Esophagus (tissue), 2 donors: Measurements from ENCODE around the gene BTG1. TPM values are rescaled to one million over a fixed set of nuclear protein-coding genes. Genes with fewer than 3 reads are reported as not detected.

Experiments
- H3K27ac ChIP-seq, 2 donors: one replicate each; pipeline ENCODE4 v1.5.1; 2013; ENCODE audit warnings: low read depth in 2 of 2, mild to moderate bottlenecking in 2 of 2, inconsistent platforms in 1 of 2, low read length in 1 of 2, moderate library complexity in 1 of 2
- H3K27me3 ChIP-seq, 2 donors: one replicate each; pipeline ENCODE4 v1.6.1; 2013; ENCODE audit warnings: low read length in 2 of 2, control low read depth in 1 of 2, mild to moderate bottlenecking in 1 of 2; ENCODE audit not compliant: insufficient read depth in 2 of 2, control insufficient read depth in 1 of 2
- H3K36me3 ChIP-seq, 2 donors: one replicate each; pipeline ENCODE4 v1.6.1; 2013; ENCODE audit warnings: low read length in 1 of 2; ENCODE audit not compliant: control insufficient read depth in 2 of 2, insufficient read depth in 2 of 2
- H3K4me1 ChIP-seq, 2 donors: one replicate each; pipeline ENCODE4 v1.6.1; 2013; ENCODE audit warnings: low read length in 1 of 2; ENCODE audit not compliant: control insufficient read depth in 2 of 2, insufficient read depth in 2 of 2
- H3K4me3 ChIP-seq, 2 donors: one replicate each; pipeline ENCODE4 v1.5.1; 2013; ENCODE audit warnings: low read length in 2 of 2, mild to moderate bottlenecking in 2 of 2, low read depth in 1 of 2, moderate library complexity in 1 of 2
- H3K9me3 ChIP-seq, 2 donors: one replicate each; pipeline ENCODE4 v1.6.1; 2013; ENCODE audit warnings: mild to moderate bottlenecking in 2 of 2, low read depth in 1 of 2, low read length in 1 of 2, moderate library complexity in 1 of 2; ENCODE audit not compliant: control insufficient read depth in 2 of 2, insufficient read depth in 1 of 2
- WGBS, 2 donors: extraction: QIAGEN DNeasy Blood & Tissue Kit; methylation state at CpG; one replicate each; pipeline ENCODE4 v1.1.7; 2013; 5-methylcytosine and 5-hydroxymethylcytosine counted together
- polyA plus RNA-seq, 2 donors: library from polyadenylated mRNA; stranded (reverse); fragments of 200-250 nt; gene quantifications; one replicate each; pipeline ENCODE4 v1.2.3, GENCODE V29; 2013
- donor health status: healthy with polysubstance abuse.
- donor health status: Bipolar disorder and iron deficiency.

The BTG1 gene
- polyA plus RNA-seq, 2 donors, result 23.6 to 28.0 TPM

DNA sequence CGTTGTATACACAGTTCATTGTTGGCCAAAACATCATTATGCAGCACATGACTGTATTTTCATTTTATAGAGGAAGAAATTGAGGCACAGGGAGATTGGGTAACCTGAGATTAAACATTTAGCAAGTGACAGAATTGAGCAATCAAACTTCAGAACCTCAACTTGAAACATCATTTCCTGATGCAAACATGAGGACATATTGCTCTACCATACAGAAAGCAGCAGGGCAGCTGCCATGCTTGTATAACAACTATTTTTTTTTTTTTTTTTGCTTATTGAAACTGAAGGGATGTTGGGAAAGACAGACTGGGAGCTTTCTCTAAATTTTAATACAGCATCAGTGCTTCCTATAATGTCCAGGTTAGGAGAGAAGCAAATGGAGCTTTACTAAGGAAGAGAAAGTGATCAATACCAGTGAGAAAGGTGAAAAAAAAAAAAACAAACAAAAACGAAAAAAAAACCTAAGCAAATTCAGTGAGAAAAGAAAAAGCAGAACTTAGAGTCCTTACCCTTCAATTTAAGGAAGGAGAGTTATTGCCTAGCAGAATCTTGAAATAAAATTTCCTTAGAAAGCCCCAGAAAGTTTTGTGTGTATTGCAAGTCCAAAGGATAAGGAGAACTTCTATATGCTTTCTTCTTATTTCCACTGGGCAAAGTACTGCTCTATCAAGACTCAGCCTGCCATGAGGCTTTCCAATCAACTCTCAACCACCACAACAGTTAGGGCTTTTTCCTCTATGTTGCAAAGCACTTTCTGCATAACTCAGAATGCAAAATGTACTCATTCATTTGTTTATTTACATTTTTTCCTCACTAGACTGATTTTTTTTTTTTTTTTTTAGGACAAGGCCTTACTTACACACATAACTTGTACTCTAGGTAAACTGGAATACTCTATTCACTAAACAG is 21.6 kb downstream of the BTG1 start:
- Histone ChIP-seq H3K36me3 (no peaks in the 10 kb centered on the region), H3K4me1 (peaks cover 0 to 3% of the 10 kb centered on the region in 2 donors), H3K27me3 (no peaks in the 10 kb centered on the region), H3K4me3 (no peak overlapping the region), H3K9me3 (no peaks in the 10 kb centered on the region), H3K27ac (no peak overlapping the region)
- 78 to 79% methylated on average over 2 of the region's 2 CpGs for WGBS, 2 donors

DNA sequence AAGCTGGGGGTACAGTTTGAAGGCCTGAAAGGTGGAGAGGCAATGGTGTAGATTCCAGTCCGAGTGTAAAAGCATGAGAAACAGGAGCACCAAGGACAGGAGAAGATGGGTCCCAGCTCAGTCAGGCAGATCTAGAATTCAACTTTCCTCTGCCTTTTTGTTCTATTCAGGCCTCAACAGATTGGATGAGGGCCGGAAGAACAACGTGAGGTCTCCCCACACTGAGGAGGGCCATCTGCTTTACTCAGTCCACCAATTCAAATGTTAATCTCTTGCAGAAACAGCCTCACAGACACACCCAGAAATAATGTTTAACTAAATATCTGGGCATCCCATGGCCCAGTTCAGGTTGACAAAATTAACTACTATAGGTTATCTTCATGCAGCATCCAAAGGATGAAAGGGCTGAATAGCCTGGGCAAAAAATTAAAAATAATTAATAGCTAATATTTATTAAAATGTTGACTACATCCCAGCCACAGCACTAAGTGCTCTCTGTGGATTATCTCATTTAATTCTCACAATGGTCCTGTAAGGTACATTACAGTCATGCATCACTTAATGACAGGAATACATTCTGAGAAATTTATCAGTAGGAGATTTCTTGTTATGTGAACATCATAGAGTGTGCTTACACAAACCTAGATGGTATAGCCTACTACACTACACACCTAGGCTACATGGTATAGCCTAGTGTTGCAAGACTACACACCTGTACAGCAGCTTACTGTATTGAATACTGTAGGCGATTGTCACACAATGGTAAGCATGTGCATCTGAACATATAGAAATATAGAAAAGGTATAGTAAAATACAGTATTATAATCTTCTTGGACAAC is 22.5 kb downstream of the BTG1 start:
- H3K4me1 ChIP-seq, result peaks cover 0 to 3% of the 10 kb centered on the region in 2 donors
- WGBS, 2 donors, result 72 to 90% methylated on average over 4 of the region's 4 CpGs
- no peak overlapping the region for H3K27ac ChIP-seq
- no peaks in the 10 kb centered on the region for H3K27me3 ChIP-seq
- H3K4me3 ChIP-seq, result no peak overlapping the region
- H3K36me3 ChIP-seq, result no peaks in the 10 kb centered on the region
- H3K9me3 ChIP-seq, result no peaks in the 10 kb centered on the region

DNA sequence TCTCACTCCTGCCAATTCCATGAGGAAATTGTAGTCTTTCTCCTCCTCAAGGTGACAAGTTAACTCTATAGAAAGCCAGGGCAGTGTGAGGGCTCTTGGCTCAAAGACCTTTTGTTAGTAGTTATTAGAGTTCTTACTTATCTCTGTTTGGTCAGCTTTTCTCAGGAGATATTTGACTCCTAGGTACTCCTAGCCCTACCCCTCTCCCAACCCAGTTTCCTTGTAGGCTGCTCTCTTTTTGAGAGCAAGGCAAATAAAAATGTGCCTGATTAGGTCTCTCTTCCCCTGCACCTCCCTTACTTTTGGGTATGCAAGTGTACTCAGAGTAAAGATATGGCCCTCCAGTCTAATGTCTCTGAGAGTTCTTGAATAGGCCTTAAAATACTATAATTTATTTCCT is 23.8 kb downstream of the BTG1 start:
- no peak overlapping the region for H3K4me3 ChIP-seq
- no peaks in the 10 kb centered on the region for H3K36me3 ChIP-seq
- no peaks in the 10 kb centered on the region for H3K9me3 ChIP-seq
- H3K4me1 ChIP-seq, result peaks cover 0 to 3% of the 10 kb centered on the region in 2 donors
- no peaks in the 10 kb centered on the region for H3K27me3 ChIP-seq
- peak overlapping the region in 1 of 2 donors; percentile 28 for H3K27ac ChIP-seq

DNA sequence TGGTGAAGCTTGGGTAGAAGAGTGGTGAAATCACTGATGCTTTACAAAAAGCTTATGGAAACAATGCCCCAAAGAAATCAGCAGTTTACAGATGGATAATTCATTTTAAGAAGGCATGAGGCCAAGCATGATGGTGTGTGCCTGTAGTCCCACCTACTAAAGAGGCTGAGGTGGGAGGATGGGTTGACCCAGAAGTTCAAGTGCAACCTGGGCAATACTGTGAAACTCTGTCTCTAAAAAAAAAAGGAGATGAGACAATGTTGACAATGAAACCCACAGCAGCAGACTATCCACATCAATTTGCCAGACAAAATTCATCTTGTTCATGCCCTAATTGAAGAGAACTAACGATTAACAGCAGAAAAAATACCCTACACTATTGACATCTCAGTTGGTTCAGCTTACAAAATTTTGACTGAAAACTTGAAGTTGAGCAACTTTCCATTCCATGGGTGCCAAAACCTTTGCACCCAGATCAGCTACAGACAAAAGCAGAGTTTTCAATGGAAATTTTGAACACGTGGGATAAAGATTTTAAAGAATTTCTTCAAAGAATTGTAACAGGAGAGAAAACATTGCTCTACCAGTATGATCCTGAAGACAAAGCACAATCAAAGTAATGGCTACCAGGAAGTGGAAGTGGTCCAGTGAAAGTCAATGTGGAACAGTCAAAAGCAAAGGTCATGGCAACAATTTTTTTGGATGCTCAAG is 26.7 kb downstream of the BTG1 start:
- no peaks in the 10 kb centered on the region for H3K9me3 ChIP-seq
- H3K27me3 ChIP-seq, result no peaks in the 10 kb centered on the region
- H3K4me1 ChIP-seq, result no peaks in the 10 kb centered on the region
- no peak overlapping the region for H3K4me3 ChIP-seq
- H3K36me3 ChIP-seq, result no peaks in the 10 kb centered on the region
- H3K27ac ChIP-seq, result no peak overlapping the region
- 91 to 94% methylated on average over 2 of the region's 2 CpGs for WGBS, 2 donors

DNA sequence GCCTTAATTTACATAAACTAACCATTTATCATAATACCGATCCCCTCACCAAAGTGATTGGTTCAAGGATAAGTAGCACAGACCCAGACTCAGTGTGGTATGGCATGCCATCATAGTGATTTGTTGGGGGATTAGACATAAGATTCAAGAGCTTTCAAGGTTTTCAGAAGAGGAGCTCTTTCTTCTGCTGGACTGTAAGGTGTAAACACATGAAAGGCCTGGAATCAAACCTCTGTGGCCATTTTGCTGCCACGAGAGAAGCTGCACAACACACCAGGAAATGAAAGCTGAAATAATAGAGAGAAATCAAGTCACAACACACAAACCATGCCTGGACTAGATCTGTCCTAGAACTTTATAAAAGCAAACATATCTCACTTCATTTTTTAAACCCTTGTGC is 30.8 kb downstream of the BTG1 start:
- H3K9me3 ChIP-seq, result no peaks in the 10 kb centered on the region
- H3K4me3 ChIP-seq, result no peak overlapping the region
- H3K27me3 ChIP-seq, result no peaks in the 10 kb centered on the region
- no peaks in the 10 kb centered on the region for H3K4me1 ChIP-seq
- H3K27ac ChIP-seq, result no peak overlapping the region
- H3K36me3 ChIP-seq, result no peaks in the 10 kb centered on the region
- 84 to 89% methylated on average over 2 of the region's 2 CpGs for WGBS, 2 donors

DNA sequence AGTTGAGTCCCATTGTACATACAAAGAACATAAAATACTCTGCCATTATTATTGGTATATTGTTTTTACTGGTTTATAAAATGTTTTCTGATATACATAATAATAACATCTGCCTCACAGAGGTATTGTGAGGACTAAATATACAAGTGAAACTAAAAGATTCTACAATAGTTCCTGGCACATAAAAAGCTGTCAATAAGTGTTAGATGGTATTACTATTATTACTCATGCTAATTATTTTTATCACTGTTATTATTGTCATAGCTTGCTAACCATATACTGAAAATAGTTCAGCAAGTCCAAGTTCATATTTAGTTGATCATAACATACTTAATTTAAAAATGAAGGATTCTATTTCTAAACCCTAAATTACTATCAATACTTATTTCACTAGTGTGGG is 34.4 kb downstream of the BTG1 start:
- Histone ChIP-seq H3K27ac (no peak overlapping the region), H3K4me1 (peaks cover 0 to 3% of the 10 kb centered on the region in 2 donors), H3K4me3 (no peak overlapping the region), H3K9me3 (no peaks in the 10 kb centered on the region), H3K36me3 (no peaks in the 10 kb centered on the region), H3K27me3 (no peaks in the 10 kb centered on the region)

DNA sequence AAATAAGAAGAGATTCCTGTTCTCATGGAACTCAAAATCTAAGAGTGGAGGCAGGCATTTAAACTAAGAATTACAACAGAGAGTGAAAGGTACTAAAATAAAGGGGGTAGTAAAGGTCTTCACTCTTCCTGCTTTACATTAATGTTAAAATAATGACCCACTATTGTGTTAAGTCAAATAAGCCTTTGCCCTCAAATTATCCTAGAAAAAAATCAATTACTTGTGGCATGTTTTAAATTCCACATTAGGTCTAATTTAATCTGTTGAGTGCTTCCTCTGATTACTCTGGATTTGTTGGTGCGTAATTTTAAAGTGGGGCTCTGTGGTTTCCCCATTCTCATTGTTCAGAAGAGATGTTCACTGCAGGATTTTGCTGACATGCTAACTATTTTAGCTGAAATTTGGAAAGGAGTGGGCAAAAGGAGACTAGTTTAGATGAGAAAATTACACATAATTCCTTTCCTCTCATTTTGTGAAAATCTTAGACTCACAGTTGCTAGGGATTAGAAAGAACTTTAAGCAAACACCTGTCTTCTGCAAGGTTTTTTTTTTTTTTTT is 35.5 kb downstream of the BTG1 start:
- whole genome bisulfite sequencing, 2 donors, result 92 to 94% methylated on average over 1 of the region's 1 CpG
- no peaks in the 10 kb centered on the region for H3K27me3 ChIP-seq
- H3K4me1 ChIP-seq, result peaks cover 0 to 3% of the 10 kb centered on the region in 2 donors
- H3K27ac ChIP-seq, result no peak overlapping the region
- H3K4me3 ChIP-seq, result no peak overlapping the region
- no peaks in the 10 kb centered on the region for H3K36me3 ChIP-seq
- H3K9me3 ChIP-seq, result no peaks in the 10 kb centered on the region

DNA sequence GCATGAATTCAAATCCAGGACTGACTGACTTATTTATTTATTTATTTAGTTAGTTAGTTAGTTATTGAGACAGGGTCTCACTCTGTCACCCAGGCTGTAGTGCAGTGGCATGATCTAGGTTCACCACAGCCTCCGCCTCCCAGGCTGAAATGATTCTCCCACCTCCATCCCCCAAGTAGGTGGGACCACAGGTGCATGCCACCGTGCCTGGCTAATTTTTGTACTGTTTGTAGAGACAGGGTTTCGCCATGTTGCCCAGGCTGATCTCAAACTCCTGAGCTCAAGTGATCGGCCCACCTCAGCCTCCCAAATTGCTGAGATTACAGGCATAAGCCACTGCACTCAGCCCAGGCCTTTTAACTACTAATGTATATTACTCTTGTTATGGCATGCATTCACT is 36.0 kb downstream of the BTG1 start:
- Histone ChIP-seq H3K36me3 (no peaks in the 10 kb centered on the region), H3K27me3 (no peaks in the 10 kb centered on the region), H3K27ac (no peak overlapping the region), H3K9me3 (no peaks in the 10 kb centered on the region), H3K4me1 (peaks cover 0 to 3% of the 10 kb centered on the region in 2 donors), H3K4me3 (no peak overlapping the region)
- 96 to 98% methylated on average over 4 of the region's 4 CpGs for WGBS, 2 donors

DNA sequence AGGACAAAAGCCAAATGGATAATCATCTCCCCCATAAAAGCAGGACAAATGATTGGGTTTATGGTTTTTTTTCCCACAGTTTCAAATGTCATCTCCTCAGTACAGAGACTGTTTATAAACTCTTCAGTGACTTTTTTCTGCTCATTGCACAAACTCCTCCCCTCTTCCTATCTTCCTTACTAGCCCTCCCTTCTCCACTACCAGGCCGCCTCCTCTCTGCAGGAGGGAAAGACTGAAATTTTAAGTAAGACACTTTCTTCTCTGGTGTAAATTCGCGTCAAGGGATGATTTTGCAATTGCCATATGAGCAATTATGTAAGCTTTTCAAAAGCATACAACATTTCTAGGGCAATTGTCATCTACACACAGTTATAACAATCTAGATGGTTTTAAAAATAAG is 37.0 kb downstream of the BTG1 start:
- no peaks in the 10 kb centered on the region for H3K27me3 ChIP-seq
- H3K4me1 ChIP-seq, result peaks cover 0 to 3% of the 10 kb centered on the region in 2 donors
- H3K27ac ChIP-seq, result no peak overlapping the region
- H3K36me3 ChIP-seq, result no peaks in the 10 kb centered on the region
- no peak overlapping the region for H3K4me3 ChIP-seq
- WGBS, 2 donors, result 77 to 82% methylated on average over 3 of the region's 3 CpGs
- H3K9me3 ChIP-seq, result no peaks in the 10 kb centered on the region
